ES-I3 (cell line): Measurements from ENCODE around the gene SPACA7.

Source experiments
- H3K36me3 ChIP-seq: 2 replicates; pipeline ENCODE4 v1.6.1; 2013; ENCODE audit warnings: mild to moderate bottlenecking, low read length, control low read depth, moderate library complexity; ENCODE audit not compliant: insufficient read depth
- H3K4me1 ChIP-seq: 2 replicates; pipeline ENCODE4 v1.6.1; 2013; ENCODE audit warnings: mild to moderate bottlenecking, control low read depth, low read length; ENCODE audit not compliant: insufficient read depth
- H3K9ac ChIP-seq: 2 replicates; pipeline ENCODE4 v1.6.1; 2013; ENCODE audit warnings: low read depth, mild to moderate bottlenecking, low read length, moderate library complexity
- H3K9me3 ChIP-seq: 2 replicates; pipeline ENCODE4 v1.6.1; 2013; ENCODE audit warnings: mild to moderate bottlenecking, low read length, moderate library complexity; ENCODE audit not compliant: control insufficient read depth, insufficient read depth

Gene SPACA7

DNA sequence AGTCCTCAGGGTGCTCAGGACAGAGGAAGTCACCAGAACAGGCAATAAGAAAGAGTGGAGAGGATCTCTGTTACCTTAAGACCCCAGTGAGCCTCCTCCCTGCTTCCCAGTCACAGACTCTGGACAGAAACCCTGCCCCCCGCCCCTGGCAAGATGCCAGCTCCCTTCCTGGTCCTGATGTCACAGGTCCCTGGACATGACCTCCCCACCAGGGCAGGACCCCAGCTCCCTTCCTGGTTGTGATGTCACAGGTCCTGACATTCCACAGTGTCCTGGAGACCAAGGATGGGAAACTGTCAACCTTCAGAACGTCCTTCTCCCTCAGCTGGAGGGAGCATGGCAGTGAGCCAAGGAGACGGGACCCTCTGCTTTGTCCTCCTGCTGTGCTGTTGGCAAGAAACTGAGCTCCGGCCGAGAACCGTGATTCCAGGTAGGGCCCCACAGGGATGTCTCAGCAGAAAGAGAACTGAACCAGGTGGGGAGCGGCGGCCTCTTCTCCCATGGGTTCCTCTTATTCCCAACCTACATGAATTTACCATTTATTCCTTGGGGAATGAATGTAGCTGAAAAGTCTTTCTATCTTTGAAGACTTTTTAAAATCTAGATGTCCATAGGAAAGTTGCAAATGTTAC lies at the start of gene SPACA7:
Gene SPACA7, plus strand, starts transcription at position 306 of the 632 bp plus-strand sequence. Its CDS starts 31 bp downstream, at position 337.
- Histone ChIP-seq H3K36me3 (no peaks in the 10 kb centered on the region), H3K9ac (no peak within 1 kb of the TSS), H3K9me3 (no peaks in the 10 kb centered on the region), H3K4me1 (no peaks in the 10 kb centered on the region)

- Histone ChIP-seq H3K9me3 (no peaks in the 10 kb centered on the region), H3K9ac (no peak overlapping the region), H3K4me1 (no peaks in the 10 kb centered on the region), H3K36me3 (no peaks in the 10 kb centered on the region)
Measured at GRCh38 chr13:112326821-112327370, 49.3 kb upstream of the SPACA7 start.

DNA sequence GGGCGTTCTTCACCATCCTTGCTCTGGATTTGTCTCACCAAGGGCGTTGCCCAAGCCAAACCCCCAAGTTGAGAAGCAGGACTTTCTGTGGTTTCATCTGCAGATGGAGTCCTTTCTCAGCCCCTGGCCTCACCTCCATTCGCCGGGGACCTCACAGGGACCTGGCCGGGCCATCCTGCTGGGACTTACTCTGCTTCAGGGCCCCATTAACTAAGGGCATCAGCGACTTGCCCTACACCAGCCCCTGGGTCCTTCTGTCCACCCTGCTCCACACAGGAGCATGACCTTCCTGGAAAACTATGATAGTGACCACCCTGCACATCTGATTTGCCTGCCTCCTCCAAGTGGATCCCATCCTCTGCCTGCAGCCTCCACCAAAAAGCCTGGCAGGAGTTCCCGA lies 47.2 kb upstream of the SPACA7 start:
- H3K9me3 ChIP-seq, result no peaks in the 10 kb centered on the region
- no peaks in the 10 kb centered on the region for H3K36me3 ChIP-seq
- H3K4me1 ChIP-seq, result no peaks in the 10 kb centered on the region

DNA sequence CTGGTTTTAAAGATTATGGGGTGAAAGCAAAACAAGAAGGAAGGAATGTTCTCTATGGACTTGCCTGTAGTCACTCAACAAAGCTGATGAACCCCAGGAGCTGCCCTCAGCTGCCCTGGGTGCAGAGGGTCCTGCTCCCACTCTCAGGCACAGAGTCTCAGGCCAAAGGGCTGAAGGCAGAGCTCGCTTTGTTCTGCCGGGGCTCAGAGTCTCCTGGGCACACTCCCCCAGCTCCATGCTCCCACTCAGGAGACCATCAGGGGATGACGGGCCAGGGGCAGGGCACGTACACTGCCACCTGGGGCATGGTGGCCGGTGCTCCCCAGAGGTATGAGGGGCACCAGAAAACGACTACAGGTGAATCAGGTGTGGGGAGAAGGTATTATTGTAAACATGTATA lies 46.8 kb upstream of the SPACA7 start:
- Histone ChIP-seq H3K36me3 (no peaks in the 10 kb centered on the region), H3K4me1 (no peaks in the 10 kb centered on the region), H3K9me3 (no peaks in the 10 kb centered on the region), H3K9ac (no peak overlapping the region)

More for the DNA sequence above, 47.2 kb upstream of the SPACA7 start:
- no peak overlapping the region for H3K9ac ChIP-seq

DNA sequence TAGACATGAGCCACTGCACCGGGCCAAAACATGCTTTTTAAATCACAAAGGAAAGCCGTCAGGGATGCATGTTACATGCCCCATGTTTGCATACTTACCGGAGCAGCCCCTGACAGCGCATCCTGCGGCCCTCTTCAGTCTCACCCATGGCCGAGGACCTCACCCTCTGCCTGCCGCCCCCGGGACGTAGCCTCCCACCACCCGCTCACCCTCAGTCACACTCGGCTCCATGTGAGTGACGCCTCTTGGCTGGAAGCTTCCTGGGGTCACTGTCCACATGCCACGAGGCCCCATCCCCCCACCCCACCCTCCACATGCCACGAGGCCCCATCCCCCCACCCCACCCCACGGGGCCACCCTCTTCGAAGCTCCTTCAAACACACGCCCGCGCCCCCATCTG lies 46.1 kb upstream of the SPACA7 start:
- Histone ChIP-seq H3K9ac (no peak overlapping the region), H3K4me1 (no peaks in the 10 kb centered on the region), H3K36me3 (no peaks in the 10 kb centered on the region), H3K9me3 (no peaks in the 10 kb centered on the region)

GRCh38 chr13:112330479-112331381 lies 45.4 kb upstream of the SPACA7 start:
- H3K9me3 ChIP-seq, result no peaks in the 10 kb centered on the region
- no peaks in the 10 kb centered on the region for H3K4me1 ChIP-seq
- H3K36me3 ChIP-seq, result no peaks in the 10 kb centered on the region
- H3K9ac ChIP-seq, result no peak overlapping the region

DNA sequence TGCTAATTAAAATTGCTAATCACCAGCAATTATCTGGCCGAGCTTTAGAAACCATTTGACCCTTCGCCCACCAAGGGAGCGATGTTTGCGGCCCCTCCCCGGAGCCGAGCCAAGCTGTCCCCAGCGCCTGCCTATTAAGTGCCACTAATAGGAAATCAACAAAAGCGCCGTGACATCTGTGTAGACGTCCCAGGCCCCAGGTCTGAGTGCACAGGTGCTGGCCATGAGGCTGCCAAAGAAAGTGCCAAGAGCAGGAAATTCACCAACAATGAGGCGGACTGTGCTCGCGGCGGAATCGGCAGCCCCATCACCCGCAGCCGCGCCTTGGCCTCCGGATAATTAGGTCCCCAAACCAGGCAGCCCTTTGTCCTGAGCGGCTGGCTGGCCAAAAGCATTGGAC lies 44.5 kb upstream of the SPACA7 start:
- H3K36me3 ChIP-seq, result no peaks in the 10 kb centered on the region
- no peak overlapping the region; the same call in 1 of the 2 replicates for H3K9ac ChIP-seq
- H3K9me3 ChIP-seq, result no peaks in the 10 kb centered on the region; the same call in 1 of the 2 replicates
- no peaks in the 10 kb centered on the region for H3K4me1 ChIP-seq

DNA sequence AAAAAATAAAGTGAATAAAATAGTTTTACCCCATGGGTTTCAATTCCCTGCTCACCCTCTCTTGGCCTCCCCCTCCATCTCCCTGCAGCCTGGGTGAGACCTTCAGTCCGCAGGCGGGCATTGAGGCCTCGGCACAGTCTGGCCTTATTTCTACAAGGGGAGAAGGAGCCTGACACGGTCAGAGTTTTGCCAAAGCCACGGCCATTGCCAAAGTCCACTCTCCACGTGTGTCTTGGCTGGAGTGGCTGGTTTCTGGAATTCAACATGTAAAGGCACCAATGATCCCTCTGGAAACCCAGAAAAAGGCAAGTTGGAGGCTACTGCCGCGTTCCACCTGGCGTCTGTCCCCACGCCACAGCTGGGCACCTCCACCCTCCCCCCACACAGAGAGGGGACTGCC lies 43.4 kb upstream of the SPACA7 start:
- H3K9ac ChIP-seq, result no peak overlapping the region
- no peaks in the 10 kb centered on the region for H3K4me1 ChIP-seq
- no peaks in the 10 kb centered on the region; the same call in 1 of the 2 replicates for H3K9me3 ChIP-seq
- H3K36me3 ChIP-seq, result no peaks in the 10 kb centered on the region

DNA sequence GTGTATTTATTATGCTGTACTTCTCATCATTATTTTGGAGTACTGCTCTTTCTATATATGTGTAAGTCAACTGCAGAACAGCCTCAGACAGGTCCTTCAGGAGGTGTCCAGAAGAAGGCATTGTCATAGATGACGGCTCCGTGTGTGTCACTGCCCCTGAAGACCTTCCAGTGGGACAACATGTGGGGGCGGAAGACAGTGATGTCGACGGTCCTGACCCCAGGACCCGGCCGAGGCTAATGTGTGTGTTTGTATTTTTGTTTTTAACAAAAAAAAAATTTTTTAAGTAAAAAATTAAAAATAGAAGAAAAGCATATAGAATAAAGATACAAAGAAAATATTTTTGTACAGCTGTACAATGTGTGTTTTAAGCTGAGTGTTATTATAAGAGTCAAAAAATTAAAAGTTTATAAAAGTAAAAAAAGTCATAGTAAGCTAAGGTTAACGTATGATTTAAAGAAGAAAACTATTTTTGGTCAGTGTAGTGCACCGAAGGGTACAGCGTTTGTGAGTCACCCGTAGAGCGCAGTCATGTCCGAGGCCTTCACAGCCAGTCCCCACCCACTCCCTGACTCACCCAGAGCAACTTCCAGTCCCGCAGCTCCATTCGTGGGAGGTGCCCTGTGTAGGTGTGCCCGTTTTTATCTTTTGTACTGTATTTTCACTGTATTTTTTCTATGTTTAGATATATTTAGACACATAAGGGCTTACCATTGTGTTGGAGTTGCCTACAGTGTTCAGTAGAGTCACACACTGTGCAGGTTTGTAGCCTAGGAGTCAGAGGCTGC lies 42.2 kb upstream of the SPACA7 start:
- Histone ChIP-seq H3K4me1 (no peaks in the 10 kb centered on the region), H3K9me3 (no peaks in the 10 kb centered on the region; the same call in 1 of the 2 replicates), H3K9ac (no peak overlapping the region), H3K36me3 (no peaks in the 10 kb centered on the region)

DNA sequence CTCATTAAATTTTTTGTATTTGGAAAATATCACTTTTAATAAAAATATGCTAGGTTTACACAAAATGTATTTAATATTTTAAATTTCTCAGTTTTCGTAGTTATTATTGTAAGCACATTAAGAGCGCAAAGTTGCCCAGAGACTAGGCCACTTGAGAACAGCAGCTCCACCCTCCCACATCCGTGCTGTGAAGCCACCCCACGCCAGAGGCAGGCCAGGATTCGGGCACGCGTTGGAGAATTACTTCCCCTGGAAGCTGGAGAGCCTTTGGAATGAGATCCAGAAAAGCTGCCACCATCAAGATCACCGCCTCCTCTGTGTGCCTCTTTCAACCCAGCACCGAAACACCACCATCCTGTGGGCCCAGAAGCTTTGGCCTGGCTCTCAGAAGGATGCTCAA lies 41.0 kb upstream of the SPACA7 start:
- Histone ChIP-seq H3K36me3 (no peaks in the 10 kb centered on the region), H3K9ac (no peak overlapping the region), H3K9me3 (no peaks in the 10 kb centered on the region; the same call in none of the 2 replicates), H3K4me1 (no peaks in the 10 kb centered on the region)

DNA sequence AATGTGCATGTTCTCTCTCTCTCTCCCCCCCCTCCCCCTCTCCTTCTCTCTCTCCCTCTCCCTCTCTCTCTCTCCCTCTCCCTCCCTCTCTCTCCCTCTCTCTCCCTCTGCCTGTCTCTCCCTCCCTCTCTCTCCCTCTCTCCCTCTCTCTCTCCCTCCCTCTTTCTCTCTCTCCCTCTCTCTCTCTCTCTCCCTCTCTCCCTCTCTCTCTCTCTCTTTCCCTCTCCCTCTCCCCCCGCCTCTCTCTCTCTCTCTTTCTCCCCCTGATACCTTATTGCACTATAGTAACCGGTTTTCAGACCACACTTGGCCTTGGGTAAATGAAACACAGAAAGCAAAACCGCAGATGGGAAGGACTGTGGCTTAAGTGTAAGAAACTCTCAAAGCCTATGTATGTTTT lies 34.7 kb upstream of the SPACA7 start:
- H3K36me3 ChIP-seq, result no peaks in the 10 kb centered on the region
- 0 out of 2 replicates have a peak, but pooled peaks cover 1% of the 10 kb centered on the region for H3K4me1 ChIP-seq
- no peaks in the 10 kb centered on the region; the same call in none of the 2 replicates for H3K9me3 ChIP-seq
- H3K9ac ChIP-seq, result no peak overlapping the region

DNA sequence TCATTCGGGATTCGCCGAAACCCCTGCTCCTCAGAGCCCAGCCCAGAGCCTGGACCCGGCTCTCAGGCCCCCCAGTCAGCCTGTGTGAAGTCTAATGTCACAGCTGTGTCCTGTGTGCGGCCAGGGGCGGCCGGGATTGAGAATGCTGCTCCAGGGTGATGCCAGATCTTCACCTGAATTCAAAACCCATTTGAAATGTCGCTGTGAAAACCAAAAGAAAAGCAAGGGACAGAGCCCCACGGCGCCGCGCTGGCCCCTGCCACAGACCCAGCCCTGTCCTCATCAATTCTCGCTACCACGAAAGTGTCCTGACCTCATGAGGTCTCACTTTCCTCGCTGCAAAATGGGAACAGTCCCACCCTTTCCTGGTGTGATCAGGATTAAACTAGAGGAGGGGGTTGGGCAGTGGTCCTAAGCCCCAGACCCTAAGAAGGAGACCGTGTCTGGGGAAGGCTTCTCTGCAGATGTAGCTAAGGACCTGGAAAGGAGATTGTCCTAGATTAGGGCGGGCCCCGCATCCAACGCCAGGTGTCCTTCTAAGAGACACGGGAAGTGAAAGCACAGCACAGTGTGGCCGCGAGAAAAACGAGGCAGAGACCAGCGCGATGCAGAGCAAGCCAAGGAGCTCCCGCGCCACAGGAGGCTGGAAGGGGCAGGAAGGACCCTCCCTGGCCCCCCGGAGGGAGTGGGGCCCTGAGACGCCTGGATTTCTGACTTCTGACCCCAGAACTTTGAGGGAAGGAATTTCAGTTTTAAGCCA lies 34.0 kb upstream of the SPACA7 start:
- Histone ChIP-seq H3K4me1 (peaks cover 4% of the 10 kb centered on the region; the same call in 1 of the 2 replicates), H3K9ac (no peak overlapping the region), H3K36me3 (no peaks in the 10 kb centered on the region), H3K9me3 (no peaks in the 10 kb centered on the region; the same call in 1 of the 2 replicates)

DNA sequence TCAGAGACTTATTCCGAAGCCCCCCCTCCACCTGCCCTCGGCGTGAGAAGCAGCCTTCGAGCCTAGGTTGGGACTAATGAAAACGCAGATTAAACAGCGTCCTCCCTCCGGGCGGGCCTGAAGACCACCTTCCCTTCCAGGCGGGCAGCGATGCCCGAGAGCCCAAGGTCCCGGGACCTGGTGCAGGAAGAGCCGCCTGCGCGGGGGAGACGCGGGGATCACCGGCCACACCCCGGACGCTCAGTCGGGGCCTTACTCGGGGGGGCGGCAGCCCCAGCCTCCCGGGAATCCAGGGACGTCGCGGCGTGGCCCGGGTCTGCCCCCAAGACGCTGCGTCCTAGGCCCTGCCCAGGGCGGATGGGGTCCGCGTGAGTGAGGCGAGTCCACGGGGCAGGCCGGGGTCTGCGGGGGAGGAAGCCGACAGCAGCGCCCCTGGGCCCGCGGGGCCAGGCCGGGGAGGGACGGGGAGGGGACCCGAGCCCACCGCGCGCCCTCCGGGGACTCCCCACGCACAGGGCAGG lies 33.3 kb upstream of the SPACA7 start:
- Histone ChIP-seq H3K4me1 (peaks cover 11% of the 10 kb centered on the region; the same call in 1 of the 2 replicates), H3K9ac (no peak overlapping the region), H3K36me3 (no peaks in the 10 kb centered on the region), H3K9me3 (no peaks in the 10 kb centered on the region; the same call in 1 of the 2 replicates)
